Measurements from ENCODE around the gene JAM3.

The JAM3 gene

GRCh38 chr11:134039726-134040385, 29.0 kb upstream of the JAM3 start:
- DNase-seq (ENCODE audit: low read depth in 2 of 2, low spot score in 1 of 2): no peak

GRCh38 chr11:134040386-134041302, 28.2 kb upstream of the JAM3 start:
- no peak for DNase-seq (ENCODE audit: low read depth in 2 of 2, low spot score in 1 of 2)

GRCh38 chr11:134041349-134041748, 27.5 kb upstream of the JAM3 start:
- DNase-seq (ENCODE audit: low read depth in 2 of 2, low spot score in 1 of 2): no peak

- no peak for DNase-seq (ENCODE audit: low read depth in 2 of 2, low spot score in 1 of 2)
These were observed 26.8 kb upstream of the JAM3 start for GRCh38 chr11:134041791-134042696.

GRCh38 chr11:134043821-134044420, 25.0 kb upstream of the JAM3 start:
- no peak for DNase-seq (ENCODE audit: low read depth in 2 of 2, low spot score in 1 of 2)

GRCh38 chr11:134044514-134045284, 24.2 kb upstream of the JAM3 start:
- DNase-seq (ENCODE audit: low read depth in 2 of 2, low spot score in 1 of 2): no peak

GRCh38 chr11:134045799-134046635, 22.9 kb upstream of the JAM3 start:
- DNase-seq (ENCODE audit: low read depth in 2 of 2, low spot score in 1 of 2): no peak

GRCh38 chr11:134046681-134047449, 22.0 kb upstream of the JAM3 start:
- no peak for DNase-seq (ENCODE audit: low read depth in 2 of 2, low spot score in 1 of 2)

- DNase-seq (ENCODE audit: low read depth in 2 of 2, low spot score in 1 of 2): no peak
These were observed 21.3 kb upstream of the JAM3 start for GRCh38 chr11:134047586-134047999.

- no peak for DNase-seq (ENCODE audit: low read depth in 2 of 2, low spot score in 1 of 2)
These were observed 20.8 kb upstream of the JAM3 start for GRCh38 chr11:134048028-134048427.

- no peak for DNase-seq (ENCODE audit: low read depth in 2 of 2, low spot score in 1 of 2)
These were observed 19.6 kb upstream of the JAM3 start for GRCh38 chr11:134049303-134049702.

GRCh38 chr11:134050541-134051383, 18.1 kb upstream of the JAM3 start:
- peak; percentile 44 to 49 for DNase-seq (ENCODE audit: low read depth in 2 of 2, low spot score in 1 of 2)

- DNase-seq (ENCODE audit: low read depth in 2 of 2, low spot score in 1 of 2): no peak
These were observed 16.4 kb upstream of the JAM3 start for GRCh38 chr11:134052395-134052987.

GRCh38 chr11:134052988-134053945, 15.6 kb upstream of the JAM3 start:
- no peak for DNase-seq (ENCODE audit: low read depth in 2 of 2, low spot score in 1 of 2)

- no peak for DNase-seq (ENCODE audit: low read depth in 2 of 2, low spot score in 1 of 2)
These were observed 13.8 kb upstream of the JAM3 start for GRCh38 chr11:134055029-134055428.

- DNase-seq (ENCODE audit: low read depth in 2 of 2, low spot score in 1 of 2): no peak
These were observed 8.6 kb upstream of the JAM3 start for GRCh38 chr11:134060316-134060715.

Data from stimulated activated CD8-positive, alpha-beta memory T cell treated with anti-CD3 and anti-CD28 coated beads, Interleukin-4, amount 100 ng/mL, for 4 hours (primary cell).